SIG-M5 treated with dmso at 0.1 percent for 504 hours (cell line): ENCODE results near the gene PPARG.

ENCODE experiments used
- DNase-seq: peaks from one replicate; lab custom pipeline; 2025; ENCODE audit not compliant: unreplicated experiment; lab: John Stamatoyannopoulos, UW

The PPARG gene

DNA sequence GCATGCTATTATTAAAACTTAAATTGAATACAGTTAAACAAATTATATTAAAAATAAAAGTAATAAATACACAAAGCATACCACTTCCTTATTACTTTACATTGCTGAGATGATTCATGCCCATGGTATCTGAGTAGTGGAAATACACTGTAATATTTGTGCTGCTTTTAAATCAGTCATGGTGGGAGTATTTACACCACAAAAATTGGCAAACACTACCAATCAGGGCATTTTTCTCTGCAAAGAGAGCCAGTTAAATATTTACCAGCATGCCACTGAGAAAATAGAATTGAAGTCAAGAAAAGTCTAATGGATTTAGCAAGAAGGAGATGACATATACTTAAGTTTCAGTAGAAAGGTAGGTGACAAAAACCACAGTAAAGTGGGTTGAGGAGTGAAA is 19.6 kb downstream of the PPARG start:
- peak; percentile 43 for DNase-seq

DNA sequence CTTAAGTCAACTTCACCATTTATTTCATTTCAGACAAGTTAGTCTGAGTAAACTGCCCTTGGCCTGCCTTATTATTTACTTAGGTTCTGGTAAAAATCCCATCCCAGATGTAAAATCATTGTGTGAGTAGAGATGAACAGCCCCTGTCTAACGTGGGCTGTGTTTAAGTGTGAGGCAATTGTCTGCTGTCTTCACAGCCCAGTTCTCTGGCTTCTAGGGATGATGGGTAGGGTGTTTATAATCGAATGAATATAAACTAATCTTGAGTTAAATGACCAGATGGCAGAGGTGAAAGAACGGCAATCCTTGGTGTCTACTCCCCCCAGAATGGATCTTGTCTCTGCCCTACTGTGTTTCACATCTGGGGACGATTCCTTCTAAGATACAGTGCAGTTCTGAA is 20.8 kb downstream of the PPARG start:
- DNase-seq: no peak

DNA sequence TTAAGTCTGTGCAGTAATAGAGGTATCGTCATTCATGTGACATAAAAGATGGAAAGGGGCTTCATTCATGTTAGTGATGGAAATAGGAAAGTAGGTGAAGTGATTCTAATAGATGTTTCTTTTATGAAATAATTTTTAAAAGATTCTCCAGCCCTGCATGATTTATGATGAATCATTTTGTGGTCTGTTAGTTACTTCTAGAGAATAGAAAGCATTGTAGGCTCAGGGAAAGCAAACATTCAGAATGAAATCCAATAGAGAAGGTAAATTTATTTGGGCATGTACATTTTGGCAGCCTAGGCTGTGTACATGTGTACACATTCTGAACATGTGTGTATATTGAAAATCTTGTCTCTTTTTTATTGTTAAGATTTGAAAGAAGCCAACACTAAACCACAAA is 23.1 kb downstream of the PPARG start:
- no peak for DNase-seq

DNA sequence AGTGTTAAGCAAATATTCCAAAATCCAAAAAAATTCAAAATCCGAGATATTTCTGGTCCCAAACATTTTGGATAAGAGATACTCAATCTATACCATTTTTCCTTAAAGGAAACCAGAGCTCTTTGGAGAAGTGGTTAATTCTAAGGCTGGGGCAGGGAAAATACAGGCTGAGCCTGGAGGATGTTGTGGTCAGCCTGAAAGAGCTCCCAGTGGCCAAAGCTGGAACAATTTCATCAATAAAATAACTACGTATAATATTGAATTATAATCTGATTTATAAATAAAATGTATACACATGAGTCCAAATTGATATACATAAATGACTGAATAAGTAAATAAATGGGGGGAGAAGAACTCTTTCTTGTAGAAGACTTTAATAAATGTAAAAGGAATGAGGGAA is 24.6 kb downstream of the PPARG start:
- DNase-seq: no peak

DNA sequence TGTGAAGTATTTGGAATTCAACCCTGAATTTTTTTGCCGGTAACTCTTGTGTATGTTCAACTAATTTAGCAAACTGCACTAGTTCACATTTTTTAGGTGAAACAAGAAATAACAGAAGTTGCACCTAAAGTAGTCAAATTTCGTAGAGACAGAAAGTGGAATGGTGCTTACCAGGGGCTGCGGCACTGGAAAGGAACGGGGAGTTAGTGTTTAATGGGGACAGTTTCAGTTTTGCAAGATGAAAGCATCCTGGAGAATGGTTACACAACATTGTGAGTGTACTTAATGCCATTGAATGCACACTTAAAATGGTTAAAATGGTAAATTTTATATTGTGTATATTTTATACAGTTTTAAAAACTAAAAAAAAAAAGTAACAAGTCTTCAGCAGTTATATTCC is 27.4 kb downstream of the PPARG start:
- DNase-seq: peak; percentile 24

DNA sequence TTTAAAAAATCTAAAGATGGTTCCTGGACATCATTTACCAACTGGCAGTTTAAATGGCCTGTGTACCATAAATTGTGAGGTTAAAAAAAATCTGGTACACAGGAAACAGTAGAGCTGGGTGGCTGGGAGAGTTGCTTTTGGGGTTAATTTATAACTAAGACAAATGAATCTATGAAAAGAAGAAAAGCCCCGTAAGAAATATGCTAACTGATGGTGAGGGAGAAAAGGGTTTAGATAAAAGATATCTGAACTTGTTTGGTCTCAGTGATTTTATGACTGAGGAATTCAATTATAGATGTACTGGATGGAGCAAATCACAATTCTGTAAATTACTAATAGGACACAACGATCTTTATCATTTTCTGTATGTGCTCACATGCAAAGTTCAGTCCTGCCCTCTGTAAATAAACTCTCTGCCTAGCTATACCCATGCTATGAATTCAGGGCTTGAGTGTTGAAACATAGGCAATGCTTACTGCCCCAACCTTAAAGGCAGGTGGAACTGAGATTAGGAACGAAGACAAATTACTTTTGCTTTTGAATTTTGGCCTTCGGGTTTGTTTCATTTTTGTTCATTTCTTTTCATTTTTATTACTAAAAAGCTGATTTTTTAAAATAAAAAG is 28.0 kb downstream of the PPARG start:
- no peak for DNase-seq

DNA sequence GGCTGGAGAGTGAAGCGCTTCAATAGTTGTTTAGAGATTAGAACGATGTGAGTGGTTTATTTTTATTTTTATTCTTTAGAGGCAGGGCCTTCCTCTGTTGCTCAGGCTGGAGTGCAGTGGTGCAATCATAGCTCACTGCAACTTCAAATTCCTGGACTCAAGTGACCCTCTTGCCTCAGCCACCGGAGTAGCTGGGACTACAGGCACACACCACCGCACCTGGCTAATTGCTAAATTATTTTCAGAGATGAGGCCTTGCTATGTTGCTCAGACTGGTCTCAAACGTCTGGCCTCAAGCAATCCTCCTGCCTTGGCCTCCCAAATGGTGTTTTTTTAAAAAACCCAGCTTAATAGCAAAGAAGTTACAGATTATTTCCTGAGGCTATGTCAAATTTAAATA is 29.0 kb downstream of the PPARG start:
- DNase-seq: no peak

DNA sequence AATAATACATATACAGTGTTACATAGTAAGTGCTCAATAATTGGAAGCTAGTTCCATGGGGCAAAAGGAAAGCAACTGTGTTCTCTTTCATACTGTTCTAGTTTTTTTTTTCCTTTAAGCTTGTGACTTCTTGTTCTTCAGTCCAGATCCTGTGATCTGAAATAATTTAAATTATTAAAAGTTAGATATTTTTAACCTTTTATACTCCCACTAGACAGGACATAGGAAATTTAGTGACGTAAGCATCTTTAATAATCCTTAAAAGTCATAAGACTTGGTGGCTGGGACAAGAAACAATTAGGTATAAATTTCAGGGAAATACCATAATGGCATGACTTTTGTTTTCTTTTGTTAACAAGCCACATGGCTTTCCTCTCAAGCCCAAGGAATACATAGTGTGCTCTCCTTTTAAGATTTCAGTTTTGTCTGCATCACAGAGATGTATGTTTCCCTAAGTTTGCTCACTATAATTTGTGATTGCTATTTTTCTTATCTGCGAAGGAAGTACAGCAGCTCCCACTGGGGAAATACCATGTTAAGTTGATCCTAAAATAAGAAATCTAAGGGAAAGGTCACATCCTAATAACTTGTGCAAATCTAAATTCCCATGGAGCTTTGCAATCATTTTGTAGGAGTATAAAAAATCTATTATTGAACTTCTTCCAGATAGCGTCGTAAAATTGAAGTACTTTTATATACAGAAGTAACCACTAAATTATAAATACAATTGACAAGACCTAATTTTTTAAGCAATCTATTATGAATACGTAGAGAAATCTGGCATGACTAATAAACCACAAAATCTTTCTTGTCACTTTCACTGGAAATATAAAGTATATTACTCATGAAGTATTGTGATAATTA is 30.1 kb downstream of the PPARG start:
- no peak for DNase-seq

DNA sequence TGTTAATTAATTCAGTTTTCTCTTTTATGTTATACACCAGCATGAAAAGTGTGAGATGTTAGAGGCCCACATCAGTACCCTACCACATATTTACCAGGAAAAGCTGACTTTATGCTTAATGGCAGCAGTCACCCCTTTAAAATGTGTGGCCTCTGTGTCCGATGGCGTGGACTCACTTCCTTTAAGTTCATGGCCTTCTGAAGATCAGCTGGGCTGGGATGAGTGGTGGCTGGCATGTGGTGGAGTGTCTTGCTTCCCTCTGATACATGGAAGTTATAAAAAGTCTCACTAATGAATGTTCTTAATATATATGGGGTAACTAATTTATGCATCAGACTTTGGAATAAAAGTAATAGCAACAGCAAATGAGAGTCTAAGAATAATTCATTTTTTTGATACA is 32.1 kb downstream of the PPARG start:
- DNase-seq: no peak

DNA sequence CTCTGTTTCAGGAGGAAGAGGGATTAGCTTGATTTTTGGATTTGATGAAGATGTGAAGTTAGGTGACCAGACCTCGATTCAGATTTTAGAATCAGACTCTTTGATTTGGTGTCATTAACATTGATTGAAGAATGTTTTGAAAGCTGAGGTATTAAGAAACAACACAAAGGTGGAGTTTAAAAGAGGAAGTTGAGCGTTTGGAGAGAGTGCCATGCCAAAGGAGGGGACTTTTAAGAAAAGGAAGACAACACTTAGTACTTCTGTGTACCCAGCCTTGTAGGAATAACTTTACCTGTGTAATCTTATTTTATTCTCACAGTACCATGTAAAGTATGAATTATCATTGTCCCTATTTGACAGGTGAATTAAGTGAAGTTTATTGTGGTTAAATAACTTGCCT is 34.4 kb downstream of the PPARG start:
- peak; percentile 64 for DNase-seq

DNA sequence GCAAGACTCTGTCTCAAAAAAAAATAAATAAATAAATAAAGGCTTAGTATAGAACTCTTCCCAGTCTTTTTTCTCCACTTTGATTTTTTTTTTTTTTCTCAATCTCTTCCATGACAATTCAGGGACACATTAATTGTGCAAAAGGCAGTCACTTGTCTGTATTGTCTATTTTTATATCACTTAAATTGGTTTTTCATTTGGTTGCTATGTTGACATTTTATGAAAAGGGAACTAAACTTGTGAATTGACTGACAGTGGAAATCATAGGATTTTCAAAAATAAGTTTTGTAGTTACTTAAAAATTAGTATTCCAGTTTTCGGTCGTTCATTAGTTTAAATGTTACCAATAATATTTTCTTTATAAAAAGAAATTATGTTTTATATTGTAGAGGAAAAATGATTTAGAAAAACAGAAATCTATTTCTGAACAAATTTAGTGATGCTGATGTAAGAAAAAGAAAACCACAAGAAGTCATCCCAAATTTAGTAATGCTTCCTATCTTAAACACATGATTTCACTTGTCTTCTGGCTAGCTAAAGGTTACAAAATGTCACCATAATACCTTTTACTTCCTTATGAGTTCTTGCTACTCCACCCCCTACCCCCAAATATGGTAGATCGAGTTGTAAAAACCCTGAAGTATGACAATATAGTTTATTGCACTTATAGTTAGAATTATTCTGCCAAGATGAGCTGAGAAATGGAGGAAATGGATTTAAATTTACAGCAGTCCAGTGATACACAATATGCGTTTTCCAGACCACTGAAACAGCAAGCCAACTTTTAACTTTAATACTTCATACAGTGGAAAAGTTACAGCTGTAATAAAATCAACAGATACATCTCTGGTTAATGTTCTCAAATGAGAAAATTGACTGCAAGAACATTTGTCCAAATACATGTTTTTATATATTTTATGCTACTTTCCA is 37.0 kb downstream of the PPARG start:
- DNase-seq: peak; percentile 96

DNA sequence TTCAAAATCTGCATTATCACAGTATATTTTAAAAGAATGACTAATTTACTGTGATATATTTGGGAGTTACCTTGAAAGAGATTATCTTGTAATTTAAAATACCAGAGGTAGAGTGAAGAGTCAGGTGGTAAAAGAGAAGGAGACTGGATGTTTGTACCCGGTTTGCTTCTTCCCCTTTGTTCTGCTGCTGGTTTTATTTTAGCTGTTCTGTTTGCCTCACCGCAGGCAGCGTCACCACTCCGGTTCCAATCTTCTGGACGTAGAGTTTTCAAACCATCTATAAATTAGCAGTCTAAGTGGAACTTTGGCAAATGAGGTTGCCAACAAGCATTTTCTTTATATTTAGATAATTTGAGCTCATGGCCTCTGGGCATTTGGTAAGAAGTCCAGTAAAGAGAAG is 38.2 kb downstream of the PPARG start:
- DNase-seq: no peak

DNA sequence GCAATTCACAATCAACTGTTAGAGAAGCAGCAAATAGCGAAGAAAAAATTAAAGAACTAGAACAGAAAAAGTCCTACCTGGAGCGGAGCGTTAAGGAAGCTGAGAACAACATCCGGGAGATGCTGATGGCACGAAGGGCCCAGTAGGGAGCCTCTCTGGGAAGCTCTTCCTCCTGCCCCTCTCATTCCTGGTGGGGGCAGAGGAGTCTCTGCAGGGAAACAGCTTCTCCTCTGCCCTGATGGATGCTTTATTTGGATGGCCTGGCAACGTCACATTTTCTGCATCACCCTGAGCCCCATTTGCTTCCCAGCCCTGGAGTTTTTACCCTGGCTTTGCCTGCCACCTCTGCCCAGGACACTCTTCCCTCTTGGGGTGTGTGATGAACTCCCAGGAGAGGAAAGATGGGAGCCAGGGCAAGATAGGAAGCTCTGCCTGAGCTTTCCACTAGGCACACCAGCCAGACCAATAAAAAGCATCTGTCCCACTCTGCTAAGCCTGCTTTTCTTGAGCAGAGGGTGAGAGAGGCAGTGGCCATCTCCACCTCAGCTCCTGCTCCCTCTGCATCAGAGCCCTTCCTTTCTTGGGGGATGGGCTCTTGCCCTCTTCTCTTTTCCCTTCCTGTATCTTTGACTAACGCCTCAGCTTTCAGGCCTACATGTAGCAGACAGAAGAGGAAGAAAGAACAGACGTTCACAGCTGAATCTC is 39.4 kb downstream of the PPARG start:
- peak; percentile 46 for DNase-seq

DNA sequence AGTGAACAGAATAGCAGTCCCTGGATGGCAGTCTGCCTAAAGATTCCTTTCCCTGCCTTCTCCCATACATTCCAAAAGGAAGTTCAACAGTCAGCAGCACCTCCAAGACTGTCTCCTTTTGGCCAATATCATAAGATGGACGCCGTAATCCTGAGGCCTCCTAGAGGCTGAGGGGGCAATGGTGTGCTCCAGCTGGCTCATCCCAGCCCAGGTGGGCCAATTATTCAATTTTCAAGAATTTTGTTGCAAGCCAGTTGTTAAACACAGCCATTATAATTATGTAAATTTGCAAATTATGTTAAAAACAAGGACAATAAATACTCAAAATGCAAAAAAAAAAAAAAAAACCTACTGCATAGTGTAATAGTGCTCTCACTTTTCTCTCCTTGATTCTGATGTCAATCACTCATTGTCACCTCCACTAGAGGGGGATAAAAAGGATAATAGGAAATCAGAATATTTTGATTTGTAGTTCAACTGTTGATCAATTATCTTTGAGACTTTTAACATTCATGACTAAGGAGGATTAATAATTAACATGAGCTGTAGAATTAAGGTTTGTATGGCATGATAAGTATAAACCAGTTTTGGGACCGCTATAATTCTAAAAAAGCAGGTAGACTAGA is 40.1 kb downstream of the PPARG start:
- DNase-seq: no peak

DNA sequence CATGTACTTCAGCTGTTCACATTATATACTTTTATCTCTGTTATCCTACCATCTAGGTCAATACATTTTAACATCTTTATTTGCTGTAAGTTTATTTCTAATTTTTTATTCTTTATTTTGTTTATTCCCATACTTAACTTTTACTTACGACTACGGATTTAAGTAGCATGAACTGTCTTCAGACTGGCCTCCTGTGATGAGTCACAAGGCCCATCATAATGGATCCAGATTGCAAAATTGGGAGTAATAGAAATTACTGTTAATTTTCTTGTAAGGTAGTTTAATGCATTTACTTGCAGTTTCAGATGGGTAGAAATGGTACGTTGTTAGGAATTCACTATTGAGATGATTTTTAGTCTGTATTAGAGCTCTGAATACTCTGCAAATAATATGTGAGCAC is 45.9 kb downstream of the PPARG start:
- no peak for DNase-seq

DNA sequence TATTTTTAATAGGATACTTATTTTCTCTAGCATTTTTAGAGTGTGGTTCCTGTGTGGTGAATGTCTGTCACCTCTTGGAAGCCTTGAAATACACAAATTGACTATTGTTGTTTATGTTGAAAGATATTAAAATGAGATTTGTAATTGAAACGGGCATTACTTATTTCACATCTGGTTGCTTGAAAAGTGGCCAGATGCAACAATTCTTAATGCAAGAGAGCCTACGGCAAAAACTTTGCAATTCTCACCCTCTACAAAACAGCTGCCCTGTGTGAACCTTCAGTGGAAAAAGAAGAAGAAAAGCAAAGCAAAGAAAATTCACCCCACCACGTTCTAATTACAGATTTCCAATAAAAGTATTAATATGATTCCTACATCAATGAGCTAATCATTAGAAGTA is 46.6 kb downstream of the PPARG start:
- no peak for DNase-seq

DNA sequence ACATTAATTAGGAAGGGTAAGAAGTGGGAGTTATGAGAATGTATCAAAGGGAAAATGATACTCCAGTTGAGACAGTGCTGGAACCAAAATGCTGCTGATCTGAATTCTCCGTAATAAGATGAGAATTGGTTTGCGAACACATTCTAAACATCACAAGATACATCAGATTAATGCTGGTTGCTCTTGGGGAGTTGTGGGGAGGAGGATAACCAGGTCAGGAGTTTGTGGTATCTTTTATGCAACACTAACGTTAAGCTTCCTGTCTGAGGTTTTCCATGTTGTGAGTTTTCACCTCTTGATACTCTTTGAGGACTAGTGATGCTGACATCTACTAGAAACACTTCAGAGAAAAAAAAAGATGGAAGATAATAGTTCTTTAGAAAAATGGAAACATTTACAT is 47.2 kb downstream of the PPARG start:
- DNase-seq: peak; percentile 86

DNA sequence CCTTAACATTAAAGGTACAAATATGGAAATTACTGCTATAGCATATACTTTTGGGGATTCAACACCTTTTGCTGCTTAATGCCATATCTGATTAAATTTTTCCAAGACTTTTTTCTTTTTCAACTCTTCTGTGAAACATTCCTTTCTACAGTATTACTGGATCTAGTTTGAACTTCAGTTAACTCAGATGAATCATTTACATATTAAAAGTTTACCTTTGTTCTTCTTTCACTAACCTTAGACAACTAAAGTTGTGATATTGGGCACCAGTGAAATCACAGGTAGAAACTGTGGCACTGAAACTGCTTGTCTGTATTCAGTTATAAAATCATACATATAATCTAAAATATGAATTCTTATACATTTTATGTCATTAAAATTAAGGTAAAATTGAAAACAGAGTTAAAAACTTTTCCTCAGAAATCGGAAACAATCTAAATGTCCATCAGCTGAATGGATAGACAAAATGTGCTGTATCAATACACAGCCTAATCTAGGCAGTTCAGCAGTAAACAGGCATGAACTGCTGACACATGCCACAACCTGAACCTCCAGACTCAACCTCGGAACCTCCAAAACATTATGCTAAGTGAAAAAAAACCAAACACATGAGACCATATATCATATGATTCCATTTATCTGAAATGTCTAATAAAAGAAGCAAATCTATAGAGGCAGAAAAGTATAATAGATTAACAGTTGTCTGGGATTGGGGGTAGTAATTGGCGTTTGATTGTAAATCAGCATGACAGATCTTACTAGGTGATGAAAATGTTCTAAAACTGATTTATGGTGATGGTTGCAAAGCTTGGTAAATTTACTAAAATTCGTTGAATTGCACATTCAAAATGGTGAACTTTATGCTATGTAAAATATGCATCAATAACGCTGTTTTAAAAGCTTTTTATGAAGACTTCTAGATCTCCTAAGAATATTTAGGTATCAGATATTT is 50.0 kb downstream of the PPARG start:
- DNase-seq: no peak

DNA sequence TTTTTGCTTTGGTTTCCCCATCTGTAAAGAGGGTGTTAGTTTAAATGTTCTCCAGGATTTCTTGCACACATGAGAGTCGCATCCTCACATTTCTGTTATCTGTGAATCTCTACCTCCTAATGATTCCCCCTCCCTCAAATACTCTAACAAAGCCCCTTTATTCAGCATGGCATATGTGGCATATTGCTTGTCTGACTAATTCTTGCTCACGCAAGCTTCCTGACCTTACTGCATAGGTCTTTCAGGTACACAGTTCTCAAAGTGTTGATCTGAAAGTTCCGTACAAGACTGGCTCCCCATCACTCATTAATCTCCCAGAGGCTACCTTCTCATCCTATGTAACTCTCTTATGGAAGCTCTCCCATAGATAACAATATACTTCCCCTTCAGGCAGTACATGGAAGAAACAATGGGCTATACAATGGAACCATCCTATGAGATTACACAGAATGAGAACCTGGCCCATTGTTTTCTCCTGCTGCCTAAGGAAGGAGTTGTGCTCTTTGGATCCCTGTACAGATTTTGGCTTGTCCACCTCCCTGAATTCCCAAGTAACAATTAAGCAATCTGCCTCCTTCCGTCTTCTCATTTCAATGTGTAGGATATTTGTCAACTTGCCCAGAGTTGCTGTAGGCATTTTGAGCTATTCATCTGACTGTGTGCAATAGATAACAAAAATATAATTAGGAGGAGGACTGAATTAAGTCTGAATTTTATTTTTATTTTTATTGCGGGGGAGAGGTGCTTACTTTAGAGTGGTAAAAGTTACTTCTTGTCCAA is 51.0 kb downstream of the PPARG start:
- DNase-seq: no peak
